SW 1271 (cell line): ENCODE data around the gene FBL.
A peak's percentile ranks its signal among the peaks of the same experiment; 100 is the strongest.

Experiments
- DNase-seq, 2 experiments: peaks; one replicate each; lab custom pipeline; 2025; lab: John Stamatoyannopoulos, UW

FBL gene

DNA sequence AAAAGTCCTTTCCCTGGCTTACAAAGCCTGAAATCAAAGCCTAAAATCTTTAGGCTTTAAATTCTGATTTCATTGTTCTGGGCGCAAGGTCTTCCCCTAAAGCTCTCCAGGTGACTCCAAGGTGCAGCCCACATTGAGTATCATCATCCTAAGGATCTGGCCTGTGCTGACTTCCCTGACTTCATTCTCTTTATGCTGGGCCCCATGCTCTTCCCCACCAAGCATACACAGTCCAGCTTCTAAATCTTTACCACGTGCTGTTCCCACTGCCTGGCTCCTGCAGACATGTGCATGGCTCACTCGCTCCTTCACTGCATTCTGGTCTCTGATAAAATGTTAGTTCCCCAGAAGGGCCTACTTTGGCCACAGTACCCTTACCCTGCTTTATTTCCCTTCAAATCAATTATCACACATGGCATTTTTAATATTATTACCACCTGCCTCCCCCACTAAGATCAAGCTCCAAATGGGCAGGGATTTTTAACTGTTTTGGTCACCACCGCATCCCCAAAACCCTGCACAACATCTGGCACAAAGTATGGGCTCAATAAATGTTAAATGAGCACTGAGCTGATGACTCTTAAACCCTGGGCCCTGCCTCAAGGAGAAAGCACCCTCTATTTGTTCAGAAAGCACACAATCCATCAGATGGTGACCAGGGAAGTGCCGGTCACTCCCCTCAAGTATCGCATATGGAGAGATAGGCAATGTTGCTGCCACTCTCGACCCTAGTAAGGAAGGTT, 3.3 kb downstream of the FBL start:
- no peak for DNase-seq

DNA sequence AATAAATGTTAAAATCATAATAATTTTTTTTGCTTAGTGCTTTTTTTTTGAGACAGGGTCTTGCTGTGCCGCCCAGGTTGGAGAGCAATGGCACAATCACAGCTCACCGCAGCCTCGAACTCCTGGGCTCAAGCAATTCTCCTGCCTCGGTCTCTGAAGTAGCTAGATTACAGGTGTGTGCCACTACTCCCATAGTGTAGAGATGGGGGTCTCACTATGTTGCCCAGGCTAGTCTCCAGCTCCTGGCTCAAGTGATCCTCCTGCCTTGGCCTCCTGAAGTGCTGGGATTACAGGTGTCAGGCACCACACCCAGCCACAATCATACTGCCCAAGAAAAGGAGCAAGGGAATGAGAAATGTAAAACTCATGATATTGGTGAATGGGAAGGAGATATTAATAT, 5.1 kb downstream of the FBL start:
- no peak for DNase-seq

DNA sequence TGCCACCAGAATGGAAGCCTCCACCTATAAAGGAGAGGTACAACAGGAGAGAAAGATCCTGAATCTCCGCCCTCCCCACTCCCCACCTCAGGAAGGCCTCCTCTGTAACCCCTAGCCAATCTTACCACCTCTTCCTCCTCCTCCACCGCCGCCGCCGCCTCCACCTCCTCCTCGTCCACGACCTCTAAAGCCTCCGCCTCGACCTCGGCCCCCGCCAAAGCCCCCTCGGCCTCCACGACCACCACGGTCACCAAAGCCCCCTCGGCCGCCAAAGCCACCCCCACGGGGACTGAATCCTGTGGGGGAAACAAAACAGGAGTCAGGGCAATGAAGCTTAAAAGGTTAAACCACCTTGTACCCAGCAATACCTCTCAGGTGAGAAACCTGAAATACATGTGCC, 5.7 kb downstream of the FBL start:
- DNase-seq, result no peak

DNA sequence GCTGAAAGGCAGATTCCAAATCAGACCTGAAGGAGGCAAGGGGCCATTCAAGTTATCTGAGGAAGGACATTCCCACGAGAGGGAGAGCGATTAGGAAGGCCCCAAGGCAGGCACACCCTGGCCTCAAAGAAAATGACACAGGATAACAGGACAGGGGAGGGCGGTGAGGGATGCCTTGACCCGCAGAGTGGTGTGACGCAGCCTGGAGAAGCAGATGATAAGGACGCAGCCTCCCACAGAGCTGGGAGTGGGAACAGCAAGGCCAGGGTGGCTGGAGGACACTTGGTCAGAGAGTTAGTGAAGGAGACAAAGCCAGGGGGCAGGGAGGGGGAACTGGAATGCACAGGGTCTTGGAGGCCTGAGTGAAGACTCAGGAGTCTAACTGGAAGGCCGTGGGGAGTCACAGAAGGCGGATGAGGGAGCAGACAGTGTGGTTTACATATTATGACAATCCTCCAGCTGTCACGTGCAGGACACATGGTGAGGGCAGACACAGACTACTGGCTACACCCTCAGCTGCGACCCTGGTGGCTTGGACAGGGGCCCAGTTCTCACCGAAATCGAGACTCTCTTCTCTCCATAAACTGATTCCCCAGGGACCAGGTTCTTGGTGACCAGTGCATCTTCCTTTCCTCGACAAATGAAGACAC, 6.4 kb downstream of the FBL start:
- no peak for DNase-seq

DNA sequence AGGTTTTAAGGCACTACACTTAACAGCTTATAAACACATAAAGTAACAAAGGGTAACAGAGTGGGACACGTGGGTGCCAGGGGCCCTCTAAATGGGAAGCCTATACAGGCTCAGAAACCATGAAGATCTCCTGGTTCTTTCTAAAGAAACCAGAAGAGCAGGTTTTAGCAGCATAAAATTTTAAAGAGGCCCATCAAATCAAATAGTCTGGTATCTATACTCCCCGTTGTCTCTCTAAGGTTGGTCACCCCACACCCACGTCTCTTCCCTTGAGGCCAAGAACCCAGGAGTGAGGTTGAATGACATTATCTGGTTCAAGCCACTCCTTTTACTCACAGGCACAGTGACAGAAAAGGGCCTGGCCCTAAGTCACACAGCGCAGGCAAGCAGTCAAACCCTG, 7.6 kb downstream of the FBL start:
- DNase-seq, result no peak

DNA sequence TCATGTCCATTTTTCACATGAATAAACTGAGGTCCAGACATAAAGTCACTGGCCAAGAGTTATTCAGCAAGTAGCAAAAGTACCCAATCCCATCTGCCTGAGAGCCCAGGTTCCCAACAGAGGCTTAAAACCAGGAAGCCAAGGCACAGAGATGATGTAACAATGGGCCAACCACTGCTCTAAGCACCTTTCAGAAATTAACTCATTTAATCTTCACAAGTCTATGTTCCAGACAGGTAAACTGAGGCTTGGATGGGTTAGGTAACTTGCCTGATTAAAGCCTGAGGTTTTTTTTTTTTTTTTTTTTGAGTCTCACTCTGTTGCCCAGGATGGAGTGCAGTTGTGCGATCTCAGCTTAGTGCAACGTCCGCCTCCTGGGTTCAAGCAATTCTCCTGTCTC, 8.2 kb downstream of the FBL start:
- no peak for DNase-seq

DNA sequence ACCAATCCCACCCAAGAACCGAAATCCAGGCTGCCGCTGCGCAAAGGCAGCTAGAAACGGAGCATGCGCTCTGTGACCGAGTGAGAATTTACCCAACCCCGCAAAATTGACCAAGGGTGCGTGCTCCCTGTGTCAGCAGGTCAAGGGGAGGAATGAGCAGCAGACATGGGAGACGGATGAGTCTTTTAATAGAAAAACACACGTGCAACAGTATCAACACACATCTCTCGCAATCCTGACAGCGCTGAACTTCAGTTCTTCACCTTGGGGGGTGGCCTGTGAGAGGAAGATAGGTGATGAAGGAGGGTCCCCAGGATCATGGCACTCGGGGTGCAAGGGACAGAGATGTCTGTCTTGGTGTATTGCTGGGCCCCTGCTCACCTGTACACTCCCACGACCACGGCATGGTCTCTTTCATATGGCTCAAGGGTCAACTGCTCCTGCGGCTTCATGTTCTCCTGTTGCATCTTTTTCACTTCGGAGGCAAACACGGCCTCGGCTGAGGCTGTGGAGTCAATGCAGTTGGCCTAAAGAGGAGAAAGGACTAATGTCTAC, 11.8 kb downstream of the FBL start:
- DNase-seq, result no peak

DNA sequence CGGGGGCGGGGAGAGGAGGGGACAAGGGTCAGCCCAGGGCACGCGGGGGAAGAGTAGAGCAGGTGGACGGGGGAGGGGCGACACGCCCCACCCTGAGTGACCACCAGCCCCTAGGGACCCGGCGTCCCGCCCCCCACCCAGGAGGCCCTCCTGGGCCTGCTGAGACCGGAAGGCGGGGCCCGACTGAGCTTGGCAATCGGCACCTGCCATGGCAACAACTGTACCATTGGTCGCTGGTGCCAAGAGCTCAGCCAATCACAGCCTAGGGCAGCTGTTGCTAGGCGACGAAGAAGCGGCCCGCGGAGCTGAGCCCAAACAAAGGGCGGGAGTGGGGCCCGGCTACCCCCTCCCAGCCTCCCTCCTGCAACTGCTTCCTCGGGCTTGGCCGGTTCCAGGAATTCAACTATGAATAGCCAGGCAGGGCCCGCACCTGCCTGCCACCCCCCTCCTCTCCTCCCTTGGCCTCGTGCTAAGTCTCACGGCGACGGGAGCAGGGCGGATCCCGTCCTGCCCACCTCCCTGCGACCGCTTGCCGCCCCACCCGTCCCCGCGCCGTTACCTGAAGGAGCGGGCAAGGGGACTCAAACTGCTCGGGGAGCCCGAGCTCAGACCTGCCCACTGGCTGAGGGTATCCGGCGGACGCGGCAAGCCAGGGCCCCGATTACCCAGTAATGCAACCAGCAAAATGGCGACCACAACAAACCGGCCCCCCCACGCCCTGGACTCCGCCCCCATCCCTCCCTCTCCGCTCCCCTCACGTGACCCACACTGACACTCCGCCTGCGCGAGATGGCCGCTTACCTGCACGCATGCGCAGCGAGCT, 12.5 kb downstream of the FBL start, which contains the start of gene DYRK1B:
TSS of gene DYRK1B (minus strand) at position 699 of the 823 bp plus-strand sequence. CDS start 2,295 bp downstream, outside the sequence.
- DNase-seq, result peak; percentile 82 to 90

DNA sequence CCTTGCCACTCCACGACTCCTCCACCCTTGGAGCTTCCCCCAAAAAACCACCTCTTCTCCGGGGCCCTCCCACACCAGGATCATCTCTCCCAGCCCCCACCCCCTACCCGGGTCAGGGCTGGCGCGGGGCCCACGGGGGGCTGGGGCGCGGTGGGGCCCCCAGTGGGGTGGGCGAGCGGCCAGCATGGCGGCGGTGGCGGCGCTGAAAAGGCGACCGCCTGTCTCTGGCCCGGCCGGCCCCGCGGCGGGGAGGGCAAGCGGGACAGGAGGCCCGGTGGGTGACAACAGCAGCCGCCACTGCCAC, 13.1 kb downstream of the FBL start:
- no peak for DNase-seq

DNA sequence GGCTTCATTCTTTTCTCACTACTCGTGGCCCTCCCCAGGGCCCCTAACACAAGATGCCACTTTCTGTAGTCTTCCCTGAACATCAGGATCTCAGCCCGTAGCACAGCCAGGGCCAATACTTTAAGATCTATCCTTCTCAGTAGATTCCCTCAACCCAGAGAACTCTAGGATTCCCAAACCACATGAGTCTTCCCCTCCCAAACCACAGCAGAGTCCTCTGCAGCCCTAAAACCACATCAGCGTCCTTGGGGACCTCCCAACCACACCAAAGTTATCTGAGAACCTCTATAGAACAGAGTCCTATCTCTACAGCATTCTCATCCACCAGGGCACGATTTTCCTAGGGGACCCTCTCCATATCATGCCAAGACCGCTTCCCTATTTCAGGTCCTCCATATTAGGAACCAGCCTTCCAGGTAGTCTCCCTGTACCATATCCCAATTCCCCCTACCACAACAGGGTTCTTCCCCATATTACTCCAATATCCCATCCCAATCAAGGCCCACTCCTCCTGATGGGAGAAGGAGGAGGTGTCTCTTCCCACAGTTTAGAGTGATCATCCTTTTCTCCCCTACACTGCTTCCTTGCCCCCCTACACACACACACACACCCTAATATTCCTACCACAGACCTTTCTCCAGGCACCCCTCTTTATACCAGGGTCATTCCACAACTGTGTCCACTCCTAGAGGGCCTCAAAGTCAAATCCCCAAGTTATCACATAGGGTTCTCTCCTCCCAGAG, 13.7 kb downstream of the FBL start:
- DNase-seq, result no peak

DNA sequence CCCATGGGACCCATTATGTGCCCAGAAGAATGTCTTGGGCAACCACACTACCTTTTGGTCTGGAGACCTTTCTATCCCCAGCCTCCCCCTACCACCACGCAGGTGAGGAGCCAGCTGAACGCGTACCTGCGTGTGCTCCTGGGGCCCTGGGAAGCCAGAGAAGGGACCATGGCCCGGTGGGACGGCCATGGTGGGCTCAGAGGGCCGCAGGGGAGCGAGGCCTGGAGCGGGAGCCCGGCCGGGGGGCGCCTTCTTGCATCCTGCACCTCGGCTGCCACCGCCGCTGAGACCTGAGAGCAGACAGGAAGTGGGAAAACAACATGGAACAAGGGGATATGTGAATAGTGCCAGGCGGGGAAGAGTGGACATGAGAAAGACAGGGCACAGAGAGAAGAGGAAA, 14.5 kb downstream of the FBL start:
- DNase-seq, result no peak

DNA sequence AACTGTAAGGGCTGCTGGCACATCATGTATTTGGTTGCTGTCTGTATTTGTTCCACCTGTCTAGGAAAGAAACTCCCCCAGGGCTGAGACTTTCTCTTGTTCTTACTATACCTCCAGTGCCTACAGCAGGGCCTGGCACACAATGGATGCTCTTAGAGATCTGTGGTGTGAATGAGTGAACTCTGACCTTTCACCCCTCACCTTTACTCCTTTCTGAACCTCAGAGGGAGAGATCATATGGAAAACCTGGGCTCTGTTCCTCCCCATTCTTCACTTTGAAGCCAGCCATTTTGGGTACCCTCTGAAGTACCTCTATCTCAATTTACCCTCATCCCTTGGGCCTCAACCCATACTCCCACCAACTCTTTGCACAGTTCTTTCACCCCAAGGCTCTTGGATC, 15.3 kb downstream of the FBL start:
- no peak for DNase-seq

DNA sequence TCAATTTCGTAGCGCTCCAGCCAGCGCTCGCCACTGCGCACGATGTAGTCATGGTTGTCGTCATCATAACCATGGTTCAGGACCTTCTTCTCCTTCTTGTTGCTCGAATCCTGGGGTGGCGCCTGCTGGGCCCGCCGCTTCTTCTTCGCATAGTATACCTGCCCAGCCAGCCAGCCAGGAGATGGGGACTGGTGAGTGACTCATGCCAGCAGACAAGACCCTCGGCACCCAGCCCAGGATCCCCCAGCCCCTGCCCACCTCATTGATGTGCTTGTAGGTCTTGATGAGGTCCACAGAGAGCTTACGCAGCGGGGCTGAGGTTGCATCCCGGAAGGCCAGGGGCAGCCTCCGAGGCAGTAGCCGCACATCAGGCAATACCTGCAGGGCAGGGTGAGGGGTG, 15.8 kb downstream of the FBL start:
- no peak for DNase-seq

DNA sequence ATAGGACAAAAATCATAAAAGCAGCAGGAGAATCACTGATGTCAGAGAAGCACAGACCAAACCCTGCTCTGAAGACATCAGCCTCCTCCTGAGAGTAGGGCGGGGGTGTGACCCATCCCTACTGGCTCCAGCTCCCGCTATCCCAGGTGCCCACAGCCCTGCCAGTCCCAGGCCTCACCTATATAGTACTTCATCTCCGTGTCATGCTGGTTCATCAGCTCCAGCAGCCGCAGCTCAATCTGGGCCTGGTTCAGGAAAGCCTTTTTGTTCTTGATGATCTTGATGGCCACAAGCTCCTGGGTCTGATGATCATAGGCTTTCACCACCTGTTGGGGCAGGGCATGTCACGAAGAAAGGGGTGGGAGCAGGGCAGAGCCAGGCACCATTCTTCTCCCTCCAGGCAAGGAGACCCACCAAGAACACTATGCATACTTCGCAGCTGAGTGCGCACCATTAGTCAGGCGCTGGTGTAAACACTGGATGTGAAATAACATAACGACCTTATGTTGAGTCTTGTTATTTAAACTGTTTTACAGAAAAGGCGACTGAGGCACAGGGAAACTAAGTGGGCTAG, 16.4 kb downstream of the FBL start:
- no peak for DNase-seq

DNA sequence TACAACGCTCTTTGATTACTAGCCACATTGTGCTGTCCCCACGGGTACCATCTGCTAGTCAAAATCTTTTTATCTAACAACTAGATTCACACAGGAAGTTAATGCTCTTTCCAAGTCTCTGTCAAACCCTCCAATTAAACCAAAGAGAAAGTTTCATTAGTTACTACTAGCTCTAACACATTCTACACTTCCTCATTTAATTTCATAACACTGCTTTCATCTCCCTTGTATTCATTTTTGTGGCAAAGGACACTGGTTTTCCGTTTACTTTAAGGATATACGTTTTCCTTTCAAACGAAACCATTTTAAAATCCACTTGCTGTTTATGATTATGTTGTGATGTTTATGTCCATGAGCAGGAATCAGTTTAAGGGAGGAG, 17.5 kb downstream of the FBL start:
- DNase-seq, result no peak

DNA sequence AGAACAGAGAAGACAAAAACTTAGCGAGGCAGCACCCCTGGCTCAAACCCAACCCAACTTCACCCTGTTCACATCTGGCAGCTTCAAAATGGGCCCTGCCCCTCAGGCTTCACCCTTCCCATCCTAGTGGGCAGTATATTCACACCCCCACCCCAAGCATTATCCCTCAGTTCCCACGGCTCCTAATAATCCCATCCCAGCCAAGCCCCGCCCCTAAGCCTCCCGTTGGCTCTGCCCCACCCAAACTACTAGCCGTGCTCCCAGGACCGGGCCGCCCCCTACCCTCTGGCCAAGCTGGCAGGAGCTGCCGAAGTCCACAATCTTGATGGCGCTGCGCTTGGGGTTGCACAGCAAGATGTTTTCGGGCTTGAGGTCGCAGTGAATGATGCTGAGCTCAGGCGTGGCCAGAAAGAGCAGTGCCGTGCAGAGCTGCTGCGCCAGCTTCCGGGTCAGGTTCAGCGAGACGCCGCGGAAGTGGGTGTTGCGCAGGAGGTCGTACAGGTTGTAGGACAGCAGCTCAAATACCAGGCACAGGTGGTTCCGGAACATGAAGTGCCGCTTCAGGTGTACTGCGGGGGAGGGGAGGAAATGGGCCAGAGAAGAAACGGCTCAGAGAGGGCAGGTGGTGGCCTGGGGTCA, 18.0 kb downstream of the FBL start:
- no peak for DNase-seq

DNA sequence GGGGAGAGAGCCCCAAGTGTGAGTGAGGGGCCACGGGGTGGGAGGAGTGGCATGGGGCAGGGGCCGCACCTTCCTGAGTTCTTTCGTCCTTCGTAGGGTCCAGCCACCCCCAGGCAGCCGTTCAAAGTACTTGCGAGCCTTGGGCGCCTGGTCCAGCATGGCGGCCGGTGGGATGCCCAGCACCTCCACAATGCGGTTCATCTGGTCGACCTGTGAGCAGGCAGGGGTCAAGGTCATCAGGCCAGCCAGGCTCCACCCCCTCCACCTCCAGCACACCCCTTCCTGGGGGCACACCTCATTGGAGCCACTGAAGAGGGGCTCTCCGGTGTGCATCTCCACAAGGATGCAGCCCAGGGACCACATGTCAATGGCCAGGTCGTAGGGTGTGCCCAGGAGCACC, 19.0 kb downstream of the FBL start:
- no peak for DNase-seq

DNA sequence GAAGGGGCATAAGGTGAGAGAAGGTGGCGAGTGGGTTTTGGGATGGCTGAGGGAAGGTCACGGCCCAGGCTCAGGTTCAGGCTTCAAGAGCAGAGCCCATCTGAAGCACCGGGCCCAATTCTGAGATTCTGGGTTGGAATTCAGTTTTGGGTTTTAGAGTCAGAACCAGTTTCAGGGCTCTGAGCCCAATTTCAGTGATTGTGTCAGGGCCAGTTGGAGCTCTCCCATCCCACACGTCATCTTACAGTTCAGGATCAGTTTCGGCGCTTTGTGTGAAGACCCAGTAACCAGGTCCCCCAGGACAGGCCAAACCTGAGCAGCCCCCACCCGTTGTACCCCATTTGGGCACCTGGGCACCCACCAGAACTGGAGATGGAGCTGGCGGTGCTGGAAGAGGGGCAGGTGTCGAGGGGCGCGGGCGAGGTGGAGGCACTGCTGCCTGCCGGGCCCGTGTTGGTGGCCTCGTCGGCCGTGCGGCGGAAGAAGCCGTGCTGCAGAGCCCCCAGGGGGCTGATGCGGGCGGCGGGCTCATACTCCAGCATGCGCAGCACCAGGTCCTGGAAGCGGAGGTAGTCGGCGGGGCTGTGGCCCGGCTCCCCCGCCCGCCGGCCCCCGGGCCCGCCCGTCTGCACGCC, 19.8 kb downstream of the FBL start:
- DNase-seq, result no peak

DNA sequence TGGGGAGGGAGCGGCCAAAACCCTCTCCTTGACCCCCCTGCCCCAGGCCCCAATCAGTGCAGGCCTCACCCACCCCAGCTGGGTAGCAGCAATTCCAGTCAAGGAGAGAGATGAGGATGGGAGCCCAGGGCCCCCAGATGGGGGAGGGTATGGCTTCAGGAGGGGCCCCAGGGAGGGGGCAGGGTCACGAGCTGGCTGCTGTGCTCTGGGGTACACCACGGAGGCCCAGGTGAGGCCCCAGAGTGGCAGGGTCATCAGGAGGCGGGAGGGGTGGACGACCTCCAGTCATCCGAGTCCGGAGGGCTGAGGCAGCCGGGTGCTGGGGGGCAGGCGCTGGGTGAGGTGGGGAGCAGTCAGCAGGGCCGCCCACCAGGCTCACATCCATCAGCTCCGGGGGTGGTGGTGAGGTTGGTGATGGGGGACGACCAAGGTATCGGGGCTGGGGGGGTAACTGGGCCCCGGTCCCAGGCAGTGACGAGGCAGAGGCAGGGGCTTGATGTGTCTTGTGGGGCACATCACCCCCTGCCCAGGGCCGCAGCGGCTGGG, 20.6 kb downstream of the FBL start:
- no peak for DNase-seq

DNA sequence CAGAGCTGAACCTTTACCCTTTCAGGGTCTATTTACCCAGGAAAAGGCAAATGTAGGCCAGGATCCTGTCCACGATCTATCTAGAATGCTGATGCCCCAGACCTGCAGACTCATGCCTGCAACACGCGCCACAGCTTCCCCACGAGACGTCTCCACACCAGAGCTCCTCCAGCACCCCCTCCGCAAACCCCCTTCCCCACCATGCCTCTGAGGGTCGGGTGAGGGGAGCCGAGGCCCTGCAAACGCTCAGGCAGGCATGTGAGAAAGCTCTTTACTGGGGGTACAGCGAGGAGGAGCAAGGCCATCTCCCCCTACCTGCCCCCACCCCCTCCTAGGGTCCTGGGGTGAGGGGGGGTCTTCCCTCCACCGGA, 21.1 kb downstream of the FBL start:
- no peak for DNase-seq
